ENCODE data around the gene NTF3. TPM values are rescaled to one million over a fixed set of nuclear protein-coding genes. Genes with fewer than 3 reads are reported as not detected.

Gene NTF3
- total and polyA plus RNA-seq, 10 donors = 0.72 to 5.8 (median 2.7) TPM; not detected in 1

DNA sequence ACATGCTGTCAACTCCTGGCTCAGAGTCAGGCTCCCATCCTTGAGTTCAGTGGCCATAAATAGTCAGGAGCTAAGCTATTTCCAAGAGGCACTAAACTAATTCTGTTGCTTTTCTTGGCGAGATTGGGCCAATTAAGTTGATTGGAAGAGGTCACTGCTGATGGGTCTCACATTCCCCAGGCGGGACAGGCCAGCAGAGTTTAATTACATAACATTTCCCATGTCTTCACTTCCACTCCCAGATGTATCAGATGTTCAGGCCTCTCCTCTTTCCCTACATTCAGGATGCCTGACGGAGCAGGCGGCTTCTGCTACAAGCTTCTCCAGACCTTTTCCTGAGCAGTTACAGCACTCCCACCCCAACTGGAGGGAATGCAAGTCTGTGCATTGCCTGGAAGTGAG lies 5.3 kb downstream of the NTF3 start:
- DNase-seq = no peak
- H3K4me3 ChIP-seq = no peak overlapping the region
- H3K27me3 ChIP-seq (replicated peaks in 1 of 7) = peaks cover 0 to 93% (median 18%) of the 10 kb centered on the region in 7 donors
- H3K36me3 ChIP-seq = no peaks in the 10 kb centered on the region
- 72 to 86% (median 75%) methylated on average over 4 of the region's 4 CpGs for WGBS, 5 donors
- intact Hi-C loops (cut with DNase I; ENCODE audit: low total_unique reads) = no loop called here
- TF ChIP-seq, protein P1, sequence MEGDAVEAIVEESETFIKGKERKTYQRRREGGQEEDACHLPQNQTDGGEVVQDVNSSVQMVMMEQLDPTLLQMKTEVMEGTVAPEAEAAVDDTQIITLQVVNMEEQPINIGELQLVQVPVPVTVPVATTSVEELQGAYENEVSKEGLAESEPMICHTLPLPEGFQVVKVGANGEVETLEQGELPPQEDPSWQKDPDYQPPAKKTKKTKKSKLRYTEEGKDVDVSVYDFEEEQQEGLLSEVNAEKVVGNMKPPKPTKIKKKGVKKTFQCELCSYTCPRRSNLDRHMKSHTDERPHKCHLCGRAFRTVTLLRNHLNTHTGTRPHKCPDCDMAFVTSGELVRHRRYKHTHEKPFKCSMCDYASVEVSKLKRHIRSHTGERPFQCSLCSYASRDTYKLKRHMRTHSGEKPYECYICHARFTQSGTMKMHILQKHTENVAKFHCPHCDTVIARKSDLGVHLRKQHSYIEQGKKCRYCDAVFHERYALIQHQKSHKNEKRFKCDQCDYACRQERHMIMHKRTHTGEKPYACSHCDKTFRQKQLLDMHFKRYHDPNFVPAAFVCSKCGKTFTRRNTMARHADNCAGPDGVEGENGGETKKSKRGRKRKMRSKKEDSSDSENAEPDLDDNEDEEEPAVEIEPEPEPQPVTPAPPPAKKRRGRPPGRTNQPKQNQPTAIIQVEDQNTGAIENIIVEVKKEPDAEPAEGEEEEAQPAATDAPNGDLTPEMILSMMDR (IDR thresholded peaks at IDR 0.05 in 8 of 11, conservative IDR thresholded peaks at IDR 0.05 in 3 of 11) = no peak
- peak in 1 of 3 donors; percentile 58 for TF ChIP-seq POLR2AphosphoS5 (IDR thresholded peaks at IDR 0.05)
- H3K9me3 ChIP-seq = peaks cover 0 to 4% (median 0%) of the 10 kb centered on the region in 8 donors
- H3K4me1 ChIP-seq = peaks cover 1 to 32% (median 8%) of the 10 kb centered on the region in 6 donors
- peak overlapping the region in 6 of 8 donors; percentile 11 to 61 (median 57) for H3K27ac ChIP-seq

DNA sequence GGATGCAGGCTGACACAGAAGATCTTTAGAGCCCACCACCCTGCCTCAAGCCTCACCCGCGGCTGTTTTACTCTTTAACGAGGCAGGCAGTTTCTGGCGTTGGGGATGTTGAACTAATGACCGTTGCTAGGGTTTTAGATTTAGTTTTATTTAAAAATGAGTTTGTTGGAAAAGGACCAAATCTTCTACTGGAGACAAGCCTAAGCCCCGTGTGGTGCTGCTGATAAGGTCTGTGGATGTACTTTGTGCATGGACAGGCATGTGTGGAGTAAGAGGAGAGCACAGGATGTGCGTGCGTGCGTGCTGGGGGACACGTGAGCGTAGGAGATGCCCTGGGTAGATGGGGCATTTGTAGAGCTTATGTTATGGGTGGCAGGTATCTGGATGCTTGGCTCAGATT lies 5.7 kb downstream of the NTF3 start:
- Histone ChIP-seq H3K4me3 (no peak overlapping the region), H3K27me3 (replicated peaks in 1 of 7) (peaks cover 0 to 93% (median 16%) of the 10 kb centered on the region in 7 donors), H3K9me3 (peaks cover 0 to 4% (median 0%) of the 10 kb centered on the region in 8 donors), H3K27ac (peak overlapping the region in 6 of 8 donors; percentile 11 to 61 (median 57)), H3K4me1 (peaks cover 0 to 32% (median 8%) of the 10 kb centered on the region in 6 donors), H3K36me3 (no peaks in the 10 kb centered on the region)
- no peak for DNase-seq
- intact Hi-C loops (cut with DNase I; ENCODE audit: low total_unique reads) = no loop called here
- TF ChIP-seq, protein P1 (IDR thresholded peaks at IDR 0.05 in 8 of 11, conservative IDR thresholded peaks at IDR 0.05 in 3 of 11) = no peak
- peak in 1 of 3 donors; percentile 30 for TF ChIP-seq POLR2AphosphoS5 (IDR thresholded peaks at IDR 0.05)
- 28 to 49% (median 32%) methylated on average over 11 of the region's 11 CpGs for whole genome bisulfite sequencing, 5 donors

DNA sequence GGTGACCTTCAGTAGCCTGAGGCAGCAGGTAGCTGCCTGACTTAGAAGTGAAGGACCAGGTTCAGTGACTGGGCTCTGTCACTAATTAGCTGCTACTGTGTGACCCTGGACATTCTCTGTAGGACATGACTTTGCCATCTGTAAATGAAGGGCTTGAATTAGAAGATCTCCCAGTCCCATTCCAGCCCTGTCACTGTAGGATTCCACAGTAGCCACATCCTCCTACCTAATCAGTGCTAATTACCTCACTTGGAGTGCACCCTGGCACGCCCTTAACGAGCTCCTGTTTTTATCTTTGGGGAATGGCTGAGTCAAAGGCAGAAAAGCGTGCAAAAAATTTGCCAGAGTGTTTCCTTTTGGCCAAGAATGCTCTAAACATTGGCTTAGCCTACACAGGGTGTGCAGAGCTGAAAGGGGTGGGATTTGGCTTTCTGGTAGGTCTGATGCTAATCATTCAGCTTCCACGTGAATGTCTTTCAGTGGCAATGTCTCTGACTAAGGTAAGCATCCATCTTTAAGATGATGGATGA lies 6.8 kb downstream of the NTF3 start:
- Histone ChIP-seq H3K4me1 (peaks cover 0 to 25% (median 1%) of the 10 kb centered on the region in 6 donors), H3K4me3 (no peak overlapping the region), H3K27me3 (replicated peaks in 1 of 7) (peaks cover 0 to 93% (median 4%) of the 10 kb centered on the region in 7 donors), H3K27ac (peak overlapping the region in 2 of 8 donors; percentile 58 to 59), H3K9me3 (peaks cover 0 to 4% (median 0%) of the 10 kb centered on the region in 8 donors), H3K36me3 (no peaks in the 10 kb centered on the region)
- no peak for DNase-seq
- intact Hi-C loops (cut with DNase I; ENCODE audit: low total_unique reads) = no loop called here
- WGBS, 5 donors = 47 to 70% (median 57%) methylated on average over 4 of the region's 4 CpGs
- TF ChIP-seq POLR2AphosphoS5 (IDR thresholded peaks at IDR 0.05) = no peak
- TF ChIP-seq, protein P1 (IDR thresholded peaks at IDR 0.05 in 8 of 11, conservative IDR thresholded peaks at IDR 0.05 in 3 of 11) = no peak

DNA sequence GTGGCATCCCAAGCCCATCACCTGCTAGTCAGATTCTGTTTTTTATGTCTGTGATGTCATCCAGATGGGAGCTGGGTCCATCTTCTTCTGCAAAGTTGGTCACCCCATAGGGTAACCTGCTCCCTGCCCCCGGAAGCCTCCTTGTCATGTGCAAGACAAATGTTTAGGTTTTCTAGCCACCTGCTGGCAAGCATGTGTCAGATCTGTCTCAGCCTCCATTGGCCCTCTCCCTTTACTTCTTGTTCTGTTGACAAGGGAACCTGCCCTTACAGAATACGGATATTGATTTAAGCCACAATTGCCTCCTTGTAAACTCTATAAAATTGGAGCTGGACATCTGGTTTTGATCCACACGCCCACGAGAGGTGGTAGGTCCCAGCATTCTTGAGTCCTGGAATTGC lies 7.5 kb downstream of the NTF3 start:
- peaks cover 0 to 90% (median 0%) of the 10 kb centered on the region in 7 donors for H3K27me3 ChIP-seq (replicated peaks in 1 of 7)
- peaks cover 0 to 4% (median 0%) of the 10 kb centered on the region in 8 donors for H3K9me3 ChIP-seq
- intact Hi-C loops (cut with DNase I; ENCODE audit: low total_unique reads) = no loop called here
- 74 to 95% (median 84%) methylated on average over 4 of the region's 4 CpGs for WGBS, 5 donors
- H3K4me3 ChIP-seq = no peak overlapping the region
- H3K27ac ChIP-seq = no peak overlapping the region
- H3K4me1 ChIP-seq = peaks cover 0 to 25% (median 1%) of the 10 kb centered on the region in 6 donors
- H3K36me3 ChIP-seq = no peaks in the 10 kb centered on the region
- no peak for DNase-seq
- TF ChIP-seq POLR2AphosphoS5 (IDR thresholded peaks at IDR 0.05) = no peak

Measured in spleen (tissue), 11 donors.